Measurements from ENCODE around the gene UNC5C. TPM values are rescaled to one million over a fixed set of nuclear protein-coding genes. Genes with fewer than 3 reads are reported as not detected.

The UNC5C gene
- total and polyA plus RNA-seq, 10 of the 15 experiments (the other 5 are each of a cell fraction or from before 2014, with no cell fraction given), result 0.02 to 2.0 (median 0.15) TPM; not detected in 1

GRCh38 chr4:95158626-95159025 is 390.1 kb downstream of the UNC5C start (continued):
- TF ChIP-seq SP1 (IDR thresholded peaks at IDR 0.05; ENCODE audit: low read depth, low read length) (no peak), NR2F1 (conservative IDR thresholded peaks at IDR 0.05) (no peak)

GRCh38 chr4:95158045-95158444 is 390.7 kb downstream of the UNC5C start:
- RAD21 ChIA-PET (ENCODE audit: unreplicated experiment), result no interaction called here
- intact Hi-C loops (cut with micrococcal nuclease; ENCODE audit: unreplicated experiment) (loop anchor here (10.0 kb wide), 1 partner anchor 1997 kb away; no protein-coding TSS in a partner anchor), in situ Hi-C loops (cut with MboI) (loop anchor here (25.0 kb wide), 1 partner anchor 879 kb away; no protein-coding TSS in a partner anchor)
- H3K4me2 ChIP-seq (ENCODE audit: control insufficient read depth, insufficient read depth), result no peak overlapping the region
- CTCF ChIA-PET, result no interaction called here
- no peak for ATAC-seq
- H3K27me3 ChIP-seq (replicated peaks in 1 of 2; ENCODE audit: control insufficient read depth in 2 of 2, insufficient read depth in 2 of 2, low read length in 1 of 2), result no peaks in the 10 kb centered on the region; a peak in 2 of 4 replicates
- 26% methylated on average over 2 of the region's 2 CpGs for WGBS (ENCODE audit: insufficient coverage, insufficient replicate concordance, low lambda C conversion rate, missing lambda C conversion rate)
- TF ChIP-seq TBL1XR1 (IDR thresholded peaks at IDR 0.05; ENCODE audit: low read depth, low read length) (no peak), HSF1 (IDR thresholded peaks at IDR 0.05; ENCODE audit: low read depth, low read length) (no peak), CEBPZ (IDR thresholded peaks at IDR 0.05; ENCODE audit: low read depth, low read length) (no peak), ZNF217 (IDR thresholded peaks at IDR 0.05) (no peak), SIX5 (IDR thresholded peaks at IDR 0.05; ENCODE audit: low read depth, low read length, severe bottlenecking) (no peak), SUPT20H (IDR thresholded peaks at IDR 0.05; ENCODE audit: borderline replicate concordance, control insufficient read depth, low read depth, low read length) (no peak), BRCA1 (IDR thresholded peaks at IDR 0.05; ENCODE audit: low read depth, low read length) (no peak), KLF5 (IDR thresholded peaks at IDR 0.05; ENCODE audit: partially characterized antibody) (no peak), PRDM15 (CRISPR knock-in tag; IDR thresholded peaks at IDR 0.05) (no peak), NFYB (IDR thresholded peaks at IDR 0.05; ENCODE audit: insufficient read depth, low read depth, low read length) (no peak), NFXL1 (IDR thresholded peaks at IDR 0.05; ENCODE audit: borderline replicate concordance) (no peak), ZNF274 (IDR thresholded peaks at IDR 0.05; ENCODE audit: insufficient read depth, insufficient read length) (no peak), ZBED1 (IDR thresholded peaks at IDR 0.05; ENCODE audit: borderline replicate concordance) (no peak)
- DNase-seq (ENCODE audit: low read depth, low spot score), result no peak
- FAIRE-seq, result no peak
- no peaks in the 10 kb centered on the region for H3K9me3 ChIP-seq (replicated peaks; ENCODE audit: control insufficient read depth, insufficient read depth, low read length)
- H3K4me3 ChIP-seq, result no peak overlapping the region
- H3K36me3 ChIP-seq (ENCODE audit: control insufficient read depth in 2 of 2, insufficient read depth in 2 of 2, low read length in 1 of 2), result no peaks in the 10 kb centered on the region
- H2AFZ ChIP-seq (ENCODE audit: control insufficient read depth, low read depth, low read length), result no peak overlapping the region
- H3K27ac ChIP-seq (ENCODE audit: control insufficient read depth, insufficient read depth), result no peak overlapping the region
- no peaks in the 10 kb centered on the region for H4K20me1 ChIP-seq (ENCODE audit: control insufficient read depth, insufficient read depth)
- POLR2A ChIA-PET, result no interaction called here
- H3K4me1 ChIP-seq (ENCODE audit: control insufficient read depth, insufficient read depth, low read length), result no peaks in the 10 kb centered on the region
- BruUV-seq (replicated peaks), result no TSS peak
- H3K9ac ChIP-seq (ENCODE audit: control insufficient read depth, insufficient read depth, low read length), result no peak overlapping the region
- SMC1A ChIA-PET (ENCODE audit: uncharacterized antibody, unreplicated experiment), result no interaction called here
- no peaks in the 10 kb centered on the region for H3K79me2 ChIP-seq (ENCODE audit: control insufficient read depth, insufficient read depth, low read length)

Measured in GM12878 (cell line).